WTC11 (cell line): ENCODE measurements around the gene TMEM258.

Experiments
- ATF2 ChIP-seq: sonication (generic); formaldehyde crosslinking; IDR thresholded peaks from 2 replicates; pipeline ENCODE4 v1.8.1; 2022; ENCODE audit warnings: low read depth, missing genetic modification reagents, borderline replicate concordance
- CTCF ChIP-seq: fragments of 200-600 bp; IDR thresholded peaks from 2 replicates; pipeline ENCODE4 v1.8.0; 2022; ENCODE audit warnings: antibody characterized with exemption
- IRF1 ChIP-seq: sonication (generic); formaldehyde crosslinking; IDR thresholded peaks from 2 replicates; pipeline ENCODE4 v1.8.0; 2023; ENCODE audit warnings: missing genetic modification reagents
- MAX ChIP-seq: sonication (generic); formaldehyde crosslinking; IDR thresholded peaks from 2 replicates; pipeline ENCODE4 v1.8.0; 2022; ENCODE audit warnings: mild to moderate bottlenecking, missing genetic modification reagents
- NR1H2 ChIP-seq: sonication (generic); formaldehyde crosslinking; IDR thresholded peaks from 2 replicates; pipeline ENCODE4 v1.9.0; 2021; ENCODE audit warnings: mild to moderate bottlenecking, moderate library complexity, missing genetic modification reagents
- SMAD3 ChIP-seq: sonication (generic); formaldehyde crosslinking; IDR thresholded peaks from 2 replicates; pipeline ENCODE4 v1.8.0; 2022; ENCODE audit warnings: missing genetic modification reagents, mild to moderate bottlenecking, borderline replicate concordance
- ZBTB43 ChIP-seq: sonication (generic); formaldehyde crosslinking; IDR thresholded peaks from 2 replicates; pipeline ENCODE4 v1.8.1; 2023; ENCODE audit warnings: mild to moderate bottlenecking, missing genetic modification reagents
- ZNF416 ChIP-seq: fragments of 250-450 bp; sonication (Bioruptor Pico); IDR thresholded peaks from 2 replicates; pipeline ENCODE4 v1.9.0; 2021; ENCODE audit warnings: mild to moderate bottlenecking, inconsistent platforms
- TF ChIP-seq, protein P1 (sequence below): sonication (generic); formaldehyde crosslinking; IDR thresholded peaks from 2 replicates; pipeline ENCODE4 v1.8.1; 2022; ENCODE audit warnings: mild to moderate bottlenecking, moderate library complexity, missing genetic modification reagents
- TF ChIP-seq, protein P2 (sequence below): sonication (generic); formaldehyde crosslinking; IDR thresholded peaks from 2 replicates; pipeline ENCODE4 v1.8.0; 2023; ENCODE audit warnings: missing genetic modification reagents, mild to moderate bottlenecking, borderline replicate concordance

GRCh38 chr11:61817471-61818202 is 25.2 kb upstream of the TMEM258 start:
- TF ChIP-seq IRF1 (no peak), NR1H2 (no peak), CTCF (no peak), ATF2 (CRISPR knock-in tag) (no peak), MAX (CRISPR knock-in tag) (no peak), SMAD3 (CRISPR knock-in tag) (no peak), ZNF416 (CRISPR knock-in tag) (no peak), ZBTB43 (CRISPR knock-in tag) (no peak)
- TF ChIP-seq, protein P1, sequence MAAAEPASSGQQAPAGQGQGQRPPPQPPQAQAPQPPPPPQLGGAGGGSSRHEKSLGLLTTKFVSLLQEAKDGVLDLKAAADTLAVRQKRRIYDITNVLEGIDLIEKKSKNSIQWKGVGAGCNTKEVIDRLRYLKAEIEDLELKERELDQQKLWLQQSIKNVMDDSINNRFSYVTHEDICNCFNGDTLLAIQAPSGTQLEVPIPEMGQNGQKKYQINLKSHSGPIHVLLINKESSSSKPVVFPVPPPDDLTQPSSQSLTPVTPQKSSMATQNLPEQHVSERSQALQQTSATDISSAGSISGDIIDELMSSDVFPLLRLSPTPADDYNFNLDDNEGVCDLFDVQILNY (CRISPR knock-in tag): no peak
- TF ChIP-seq, protein P2, sequence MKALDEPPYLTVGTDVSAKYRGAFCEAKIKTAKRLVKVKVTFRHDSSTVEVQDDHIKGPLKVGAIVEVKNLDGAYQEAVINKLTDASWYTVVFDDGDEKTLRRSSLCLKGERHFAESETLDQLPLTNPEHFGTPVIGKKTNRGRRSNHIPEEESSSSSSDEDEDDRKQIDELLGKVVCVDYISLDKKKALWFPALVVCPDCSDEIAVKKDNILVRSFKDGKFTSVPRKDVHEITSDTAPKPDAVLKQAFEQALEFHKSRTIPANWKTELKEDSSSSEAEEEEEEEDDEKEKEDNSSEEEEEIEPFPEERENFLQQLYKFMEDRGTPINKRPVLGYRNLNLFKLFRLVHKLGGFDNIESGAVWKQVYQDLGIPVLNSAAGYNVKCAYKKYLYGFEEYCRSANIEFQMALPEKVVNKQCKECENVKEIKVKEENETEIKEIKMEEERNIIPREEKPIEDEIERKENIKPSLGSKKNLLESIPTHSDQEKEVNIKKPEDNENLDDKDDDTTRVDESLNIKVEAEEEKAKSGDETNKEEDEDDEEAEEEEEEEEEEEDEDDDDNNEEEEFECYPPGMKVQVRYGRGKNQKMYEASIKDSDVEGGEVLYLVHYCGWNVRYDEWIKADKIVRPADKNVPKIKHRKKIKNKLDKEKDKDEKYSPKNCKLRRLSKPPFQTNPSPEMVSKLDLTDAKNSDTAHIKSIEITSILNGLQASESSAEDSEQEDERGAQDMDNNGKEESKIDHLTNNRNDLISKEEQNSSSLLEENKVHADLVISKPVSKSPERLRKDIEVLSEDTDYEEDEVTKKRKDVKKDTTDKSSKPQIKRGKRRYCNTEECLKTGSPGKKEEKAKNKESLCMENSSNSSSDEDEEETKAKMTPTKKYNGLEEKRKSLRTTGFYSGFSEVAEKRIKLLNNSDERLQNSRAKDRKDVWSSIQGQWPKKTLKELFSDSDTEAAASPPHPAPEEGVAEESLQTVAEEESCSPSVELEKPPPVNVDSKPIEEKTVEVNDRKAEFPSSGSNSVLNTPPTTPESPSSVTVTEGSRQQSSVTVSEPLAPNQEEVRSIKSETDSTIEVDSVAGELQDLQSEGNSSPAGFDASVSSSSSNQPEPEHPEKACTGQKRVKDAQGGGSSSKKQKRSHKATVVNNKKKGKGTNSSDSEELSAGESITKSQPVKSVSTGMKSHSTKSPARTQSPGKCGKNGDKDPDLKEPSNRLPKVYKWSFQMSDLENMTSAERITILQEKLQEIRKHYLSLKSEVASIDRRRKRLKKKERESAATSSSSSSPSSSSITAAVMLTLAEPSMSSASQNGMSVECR (CRISPR knock-in tag): no peak
